GM15510 (cell line): ENCODE data around the gene ABCA4.

Experiments used
- POLR2A ChIP-seq: IDR thresholded peaks from 3 replicates; pipeline ENCODE4 v1.6.1; 2011; ENCODE audit warnings: borderline replicate concordance; ENCODE audit not compliant: insufficient read length; ENCODE audit errors: extremely low read depth

The ABCA4 gene

GRCh38 chr1:94037392-94038229 is 83.3 kb downstream of the ABCA4 start:
- no peak for TF ChIP-seq POLR2A

DNA sequence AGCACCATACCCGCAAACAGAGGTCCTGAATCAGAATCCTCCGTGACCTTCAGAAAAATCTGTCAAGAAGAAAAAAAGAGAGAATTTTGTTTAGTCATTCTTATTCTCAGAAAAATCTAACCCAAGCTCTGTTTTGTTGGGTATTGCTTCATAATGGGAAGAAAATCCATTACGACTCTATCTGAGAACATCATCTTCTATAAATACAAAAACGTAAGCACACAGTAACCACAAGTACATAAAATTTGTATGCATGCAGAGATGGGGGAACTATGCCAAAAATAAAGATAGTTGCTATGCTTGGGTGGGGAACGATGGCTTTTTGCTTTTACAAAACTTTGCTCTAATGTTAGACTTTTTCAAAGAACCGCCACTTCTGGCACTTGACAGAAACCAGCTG is 84.2 kb downstream of the ABCA4 start:
- no peak for TF ChIP-seq POLR2A

GRCh38 chr1:94033849-94034248 is 87.1 kb downstream of the ABCA4 start:
- no peak for TF ChIP-seq POLR2A

GRCh38 chr1:94032637-94033036 is 88.3 kb downstream of the ABCA4 start:
- TF ChIP-seq POLR2A = no peak

GRCh38 chr1:94031591-94031990 is 89.4 kb downstream of the ABCA4 start:
- TF ChIP-seq POLR2A = no peak

DNA sequence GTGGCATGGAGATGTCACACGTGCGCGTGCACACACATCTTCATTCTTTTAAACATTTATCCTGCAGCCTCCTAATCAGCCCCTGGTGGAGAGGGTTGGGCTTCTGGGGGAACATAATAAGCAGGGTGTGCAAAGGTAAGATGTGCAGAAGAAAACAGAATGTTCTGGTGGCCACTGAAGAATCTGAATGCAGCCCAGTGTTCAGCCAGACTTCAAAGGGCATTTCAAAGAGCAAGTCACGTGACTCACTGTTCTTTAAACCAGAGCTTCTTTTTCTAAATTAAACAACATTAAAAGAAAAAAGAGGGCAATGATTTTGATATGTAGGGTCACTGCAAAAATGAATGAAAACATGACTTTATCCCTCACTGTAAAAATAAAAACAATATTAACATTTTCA is 89.8 kb downstream of the ABCA4 start:
- TF ChIP-seq POLR2A = no peak

DNA sequence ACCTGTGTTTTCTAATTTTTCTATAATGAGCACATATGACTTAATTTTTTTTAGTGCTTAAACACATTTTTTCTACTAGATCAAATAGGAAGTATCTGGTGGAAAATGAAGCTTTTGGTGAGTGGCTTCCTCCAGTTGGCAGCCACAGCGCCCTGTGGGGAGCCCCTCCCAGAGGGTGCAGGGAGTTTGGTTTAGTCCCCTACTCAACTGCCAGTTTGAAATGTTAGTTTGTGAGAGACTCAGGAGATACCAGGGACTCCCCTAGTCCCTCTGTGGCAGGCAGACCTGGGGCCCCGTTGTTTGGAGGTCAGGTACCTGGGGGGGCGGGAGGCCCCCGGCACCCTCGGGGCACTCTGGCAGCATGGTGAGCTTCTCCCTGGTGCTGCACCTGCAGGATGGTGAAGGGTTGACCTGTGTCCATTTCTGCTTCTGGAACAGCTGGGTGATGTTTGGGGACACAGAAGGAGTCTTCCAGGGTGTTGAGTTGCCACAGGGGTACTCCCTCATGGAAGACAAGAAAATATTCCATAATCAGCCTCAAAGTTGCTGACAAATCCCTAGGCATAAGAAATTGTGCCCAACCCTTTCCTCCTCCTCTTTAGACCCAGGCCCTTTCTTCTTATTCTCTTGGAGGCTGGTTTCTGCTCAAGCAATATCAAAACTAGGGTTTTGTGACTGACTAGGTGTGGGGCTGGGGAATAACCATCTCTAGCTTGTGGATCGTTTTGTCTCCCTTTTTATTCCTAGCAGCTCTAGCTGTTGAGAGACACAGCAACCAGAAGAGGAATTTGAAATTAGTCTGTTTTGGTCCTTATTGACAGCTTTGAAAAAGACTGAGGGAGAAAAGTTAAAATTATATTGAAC is 91.6 kb downstream of the ABCA4 start:
- no peak for TF ChIP-seq POLR2A

- no peak for TF ChIP-seq POLR2A
These were observed 93.0 kb downstream of the ABCA4 start for GRCh38 chr1:94027721-94028515.

- no peak for TF ChIP-seq POLR2A
These were observed 94.1 kb downstream of the ABCA4 start for GRCh38 chr1:94026619-94027380.

DNA sequence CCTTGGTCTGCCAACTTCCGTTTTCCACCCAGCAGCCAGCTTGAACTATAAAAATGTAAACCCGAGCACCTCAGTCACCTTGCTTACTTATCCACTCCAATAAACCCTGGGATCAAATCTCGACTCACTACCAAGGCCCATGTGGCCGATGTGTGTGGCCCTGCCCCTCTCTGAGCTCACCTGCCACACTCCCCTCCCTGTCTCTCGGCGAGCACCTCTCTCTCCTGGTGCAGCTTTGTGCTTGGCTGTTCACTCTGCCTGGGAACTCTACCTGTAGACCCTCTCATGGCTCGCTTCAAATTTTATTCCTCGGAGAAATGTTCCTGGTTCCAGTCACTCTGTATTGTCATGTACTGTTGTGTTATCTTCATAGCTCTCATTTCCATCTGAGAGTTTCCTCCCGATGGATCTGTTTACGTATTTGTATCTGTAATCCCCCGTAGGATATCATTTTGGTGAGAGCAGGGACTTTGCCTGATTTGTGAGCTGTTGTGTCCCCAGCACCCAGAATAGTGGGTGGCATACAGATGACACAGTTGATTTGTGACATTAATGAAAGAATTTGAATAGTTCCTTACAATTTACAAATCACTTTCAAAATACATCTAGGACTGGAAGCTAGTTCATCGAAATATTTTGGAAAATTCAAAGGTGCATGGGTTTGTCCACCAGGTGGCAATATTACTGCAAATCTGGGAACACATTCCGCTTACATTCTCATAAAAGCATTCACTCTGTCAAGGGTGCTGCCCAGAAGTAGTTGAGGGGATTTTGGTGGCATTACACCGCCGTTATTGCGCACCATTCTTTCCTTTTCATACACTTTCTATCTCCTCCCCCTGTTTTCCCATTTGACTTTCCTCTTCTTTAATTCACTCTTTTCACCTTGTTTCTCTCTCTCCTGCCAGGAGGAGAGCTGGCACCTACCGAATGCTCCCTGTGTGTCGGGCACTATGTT is 95.3 kb downstream of the ABCA4 start:
- TF ChIP-seq POLR2A = no peak

DNA sequence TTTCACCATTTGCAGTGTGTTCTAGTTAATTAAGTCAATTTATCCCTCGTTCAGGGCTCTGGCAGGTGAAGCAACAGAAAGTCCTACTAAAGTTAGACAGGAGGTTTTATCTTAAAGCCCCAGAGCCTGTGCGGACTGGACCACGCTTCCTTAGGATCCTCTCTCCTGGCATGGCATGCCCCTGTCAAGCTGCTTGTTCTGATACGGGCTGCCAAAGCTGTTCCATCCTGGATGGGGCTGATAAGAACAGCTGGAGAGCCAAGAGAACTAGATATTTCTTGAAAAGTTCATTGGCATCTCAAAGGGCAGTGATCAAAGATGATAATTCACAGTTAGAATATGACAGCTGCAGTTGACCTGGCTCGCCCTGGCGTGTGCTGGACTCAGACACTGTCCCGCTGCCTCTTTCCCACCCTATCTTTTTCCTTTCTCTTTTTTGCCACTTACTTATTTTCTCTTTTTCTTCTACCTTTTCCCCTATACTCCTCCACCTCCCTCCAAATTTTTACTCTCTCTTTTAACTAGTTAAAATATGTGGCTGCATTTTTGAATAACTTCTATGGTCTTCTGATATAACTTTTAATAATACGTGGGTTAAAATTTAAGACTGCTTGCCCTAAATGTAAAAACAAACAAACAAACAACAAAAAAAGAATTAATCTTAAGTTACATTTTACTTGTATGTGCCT is 96.7 kb downstream of the ABCA4 start:
- TF ChIP-seq POLR2A = no peak

DNA sequence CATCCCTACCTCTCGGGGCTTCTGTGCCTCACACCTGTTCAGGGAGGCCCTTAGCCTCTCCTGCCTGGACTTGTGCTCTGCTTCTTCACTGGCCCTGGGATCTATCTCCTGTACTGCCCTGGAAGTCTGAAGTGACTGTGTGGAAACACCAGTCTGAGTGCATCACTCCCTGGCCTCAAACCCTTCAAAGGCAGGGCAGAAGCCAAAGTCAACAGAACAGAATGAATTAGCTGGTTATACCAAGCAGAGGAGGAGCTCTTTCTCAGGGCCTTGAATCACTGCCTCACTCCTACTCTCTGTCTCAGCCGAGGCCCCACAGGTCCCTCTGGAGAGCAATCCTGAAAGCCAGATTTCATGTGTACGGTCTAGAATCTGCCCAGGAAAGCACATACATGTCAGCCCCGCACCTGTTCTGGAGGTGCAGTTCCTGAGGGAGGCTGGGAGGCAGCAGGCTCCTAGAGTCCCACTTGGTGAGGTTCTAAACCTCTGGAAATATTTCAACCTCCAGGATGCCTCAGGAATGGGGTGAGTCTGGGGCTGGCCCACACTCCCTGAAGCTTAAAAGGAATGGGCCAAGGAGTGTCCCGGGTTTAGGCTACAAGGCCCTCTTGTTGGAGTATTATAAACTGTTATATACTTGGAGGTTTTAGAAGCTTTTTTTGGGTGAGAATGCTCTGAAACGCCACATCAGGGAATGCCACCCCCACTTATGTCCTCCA is 98.3 kb downstream of the ABCA4 start:
- no peak for TF ChIP-seq POLR2A
